ENCODE data around the gene STARD4. TPM values are rescaled to one million over a fixed set of nuclear protein-coding genes. Genes with fewer than 3 reads are reported as not detected.

Gene STARD4
- total RNA-seq, 1 experiment from 2014 or later: 65.0 TPM

DNA sequence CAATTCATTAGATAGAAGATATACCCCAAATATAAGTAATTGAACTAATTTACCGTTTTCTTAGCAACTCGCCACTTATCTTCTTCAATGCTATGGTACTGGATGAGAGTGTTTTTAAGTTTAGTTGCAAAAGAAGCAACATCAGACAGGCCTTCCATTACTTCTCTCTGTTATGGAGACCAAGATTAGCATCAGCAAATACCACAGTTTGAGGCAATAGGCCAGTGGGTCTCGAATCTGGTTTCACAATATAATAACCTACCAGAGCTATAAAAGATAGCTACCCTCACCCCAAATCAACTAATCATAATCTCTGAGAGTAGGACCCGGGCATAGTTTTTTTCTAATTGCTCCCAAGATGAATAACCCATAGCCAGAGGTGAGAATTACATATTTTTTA, 5.1 kb downstream of the STARD4 start:
- DNase-seq: no peak
- no TSS peak for BruUV-seq (replicated peaks)
- H3K27ac Mint-ChIP-seq (ENCODE audit: unreplicated experiment): no peak overlapping the region
- no peak overlapping the region for H3K4me3 Mint-ChIP-seq (ENCODE audit: low read depth, unreplicated experiment)
- no peaks in the 10 kb centered on the region for H3K9me3 Mint-ChIP-seq (ENCODE audit: low read depth, unreplicated experiment)
- TF ChIP-seq, protein P1, sequence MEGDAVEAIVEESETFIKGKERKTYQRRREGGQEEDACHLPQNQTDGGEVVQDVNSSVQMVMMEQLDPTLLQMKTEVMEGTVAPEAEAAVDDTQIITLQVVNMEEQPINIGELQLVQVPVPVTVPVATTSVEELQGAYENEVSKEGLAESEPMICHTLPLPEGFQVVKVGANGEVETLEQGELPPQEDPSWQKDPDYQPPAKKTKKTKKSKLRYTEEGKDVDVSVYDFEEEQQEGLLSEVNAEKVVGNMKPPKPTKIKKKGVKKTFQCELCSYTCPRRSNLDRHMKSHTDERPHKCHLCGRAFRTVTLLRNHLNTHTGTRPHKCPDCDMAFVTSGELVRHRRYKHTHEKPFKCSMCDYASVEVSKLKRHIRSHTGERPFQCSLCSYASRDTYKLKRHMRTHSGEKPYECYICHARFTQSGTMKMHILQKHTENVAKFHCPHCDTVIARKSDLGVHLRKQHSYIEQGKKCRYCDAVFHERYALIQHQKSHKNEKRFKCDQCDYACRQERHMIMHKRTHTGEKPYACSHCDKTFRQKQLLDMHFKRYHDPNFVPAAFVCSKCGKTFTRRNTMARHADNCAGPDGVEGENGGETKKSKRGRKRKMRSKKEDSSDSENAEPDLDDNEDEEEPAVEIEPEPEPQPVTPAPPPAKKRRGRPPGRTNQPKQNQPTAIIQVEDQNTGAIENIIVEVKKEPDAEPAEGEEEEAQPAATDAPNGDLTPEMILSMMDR (IDR thresholded peaks at IDR 0.05; ENCODE audit: unreplicated experiment): no peak
- CTCF ChIA-PET: no interaction called here
- peaks cover 34% of the 10 kb centered on the region for H3K4me1 Mint-ChIP-seq (ENCODE audit: low read depth, unreplicated experiment)
- H3K27me3 Mint-ChIP-seq (ENCODE audit: unreplicated experiment): no peaks in the 10 kb centered on the region
- intact Hi-C loops (cut with micrococcal nuclease; ENCODE audit: unreplicated experiment): no loop called here
- peaks cover 39% of the 10 kb centered on the region for H3K36me3 Mint-ChIP-seq (ENCODE audit: insufficient read depth, unreplicated experiment)

- Mint-ChIP-seq H3K27me3 (ENCODE audit: unreplicated experiment) (no peaks in the 10 kb centered on the region), H3K27ac (ENCODE audit: unreplicated experiment) (no peak overlapping the region), H3K9me3 (ENCODE audit: low read depth, unreplicated experiment) (no peaks in the 10 kb centered on the region), H3K4me1 (ENCODE audit: low read depth, unreplicated experiment) (peaks cover 35% of the 10 kb centered on the region), H3K4me3 (ENCODE audit: low read depth, unreplicated experiment) (no peak overlapping the region), H3K36me3 (ENCODE audit: insufficient read depth, unreplicated experiment) (peaks cover 26% of the 10 kb centered on the region)
- DNase-seq: no peak
- CTCF ChIA-PET: no interaction called here
- BruUV-seq (replicated peaks): no TSS peak
- TF ChIP-seq, protein P1 (IDR thresholded peaks at IDR 0.05; ENCODE audit: unreplicated experiment): no peak
- intact Hi-C loops (cut with micrococcal nuclease; ENCODE audit: unreplicated experiment): no loop called here
These were observed 7.2 kb downstream of the STARD4 start for GRCh38 chr5:111505096-111505495.

GRCh38 chr5:111502956-111503355, 9.4 kb downstream of the STARD4 start:
- CTCF ChIA-PET: no interaction called here
- Mint-ChIP-seq H3K4me1 (ENCODE audit: low read depth, unreplicated experiment) (peaks cover 20% of the 10 kb centered on the region), H3K27ac (ENCODE audit: unreplicated experiment) (no peak overlapping the region), H3K4me3 (ENCODE audit: low read depth, unreplicated experiment) (no peak overlapping the region), H3K9me3 (ENCODE audit: low read depth, unreplicated experiment) (no peaks in the 10 kb centered on the region), H3K27me3 (ENCODE audit: unreplicated experiment) (no peaks in the 10 kb centered on the region), H3K36me3 (ENCODE audit: insufficient read depth, unreplicated experiment) (peaks cover 44% of the 10 kb centered on the region)
- BruUV-seq (replicated peaks): no TSS peak
- DNase-seq: no peak
- TF ChIP-seq, protein P1 (IDR thresholded peaks at IDR 0.05; ENCODE audit: unreplicated experiment): no peak
- intact Hi-C loops (cut with micrococcal nuclease; ENCODE audit: unreplicated experiment): no loop called here

DNA sequence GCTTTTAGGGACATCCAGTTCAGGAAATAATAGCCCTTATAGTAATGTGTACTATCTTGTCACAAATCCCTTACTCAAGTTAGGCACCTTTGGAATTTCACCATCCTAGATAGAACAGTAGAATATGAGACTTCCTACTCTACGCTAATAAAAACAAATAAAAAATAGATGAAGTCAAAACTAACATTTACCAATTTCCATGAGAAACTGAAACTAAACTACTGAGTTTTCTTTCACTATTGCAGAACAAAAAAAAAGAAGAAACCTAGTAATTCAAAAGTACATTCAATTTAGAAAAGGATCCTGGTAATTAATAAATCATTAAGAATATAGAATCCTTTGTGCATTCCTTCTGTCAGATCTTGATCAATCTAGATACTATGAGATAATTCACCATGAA, 14.0 kb downstream of the STARD4 start:
- TF ChIP-seq, protein P1 (IDR thresholded peaks at IDR 0.05; ENCODE audit: unreplicated experiment): no peak
- Mint-ChIP-seq H3K36me3 (ENCODE audit: insufficient read depth, unreplicated experiment) (peaks cover 37% of the 10 kb centered on the region), H3K9me3 (ENCODE audit: low read depth, unreplicated experiment) (no peaks in the 10 kb centered on the region), H3K27me3 (ENCODE audit: unreplicated experiment) (no peaks in the 10 kb centered on the region), H3K27ac (ENCODE audit: unreplicated experiment) (no peak overlapping the region), H3K4me1 (ENCODE audit: low read depth, unreplicated experiment) (peaks cover 7% of the 10 kb centered on the region), H3K4me3 (ENCODE audit: low read depth, unreplicated experiment) (no peak overlapping the region)
- DNase-seq: no peak
- no TSS peak for BruUV-seq (replicated peaks)
- intact Hi-C loops (cut with micrococcal nuclease; ENCODE audit: unreplicated experiment): no loop called here
- CTCF ChIA-PET: no interaction called here
